Epithelial cell of proximal tubule (primary cell): Measurements from ENCODE around the gene AFG1L. TPM values are rescaled to one million over a fixed set of nuclear protein-coding genes. Genes with fewer than 3 reads are reported as not detected.
A peak's percentile ranks its signal among the peaks of the same experiment; 100 is the strongest.

ENCODE experiments used
- DNase-seq: peaks from one replicate; pipeline ENCODE4 v3.0.0-alpha.2; 2011; ENCODE audit warnings: low read depth
- H3K4me3 ChIP-seq: 2 replicates; pipeline ENCODE4 v1.5.1; 2011; ENCODE audit warnings: low read depth, mild to moderate bottlenecking, low read length
- total RNA-seq: library from RNA; depleted of rRNA; stranded (reverse); fragments of >200 nt; gene quantifications from 2 replicates; pipeline ENCODE4 v1.2.3, GENCODE V29; 2015
- TF ChIP-seq, protein P1 (sequence below): conservative IDR thresholded peaks from 2 replicates; pipeline ENCODE4 v1.5.1; 2012; ENCODE audit warnings: low read depth, mild to moderate bottlenecking, low read length

Gene AFG1L
- total RNA-seq, 1 donor from 2014 or later: 1.8 TPM

- no peak overlapping the region for H3K4me3 ChIP-seq
- TF ChIP-seq, protein P1, sequence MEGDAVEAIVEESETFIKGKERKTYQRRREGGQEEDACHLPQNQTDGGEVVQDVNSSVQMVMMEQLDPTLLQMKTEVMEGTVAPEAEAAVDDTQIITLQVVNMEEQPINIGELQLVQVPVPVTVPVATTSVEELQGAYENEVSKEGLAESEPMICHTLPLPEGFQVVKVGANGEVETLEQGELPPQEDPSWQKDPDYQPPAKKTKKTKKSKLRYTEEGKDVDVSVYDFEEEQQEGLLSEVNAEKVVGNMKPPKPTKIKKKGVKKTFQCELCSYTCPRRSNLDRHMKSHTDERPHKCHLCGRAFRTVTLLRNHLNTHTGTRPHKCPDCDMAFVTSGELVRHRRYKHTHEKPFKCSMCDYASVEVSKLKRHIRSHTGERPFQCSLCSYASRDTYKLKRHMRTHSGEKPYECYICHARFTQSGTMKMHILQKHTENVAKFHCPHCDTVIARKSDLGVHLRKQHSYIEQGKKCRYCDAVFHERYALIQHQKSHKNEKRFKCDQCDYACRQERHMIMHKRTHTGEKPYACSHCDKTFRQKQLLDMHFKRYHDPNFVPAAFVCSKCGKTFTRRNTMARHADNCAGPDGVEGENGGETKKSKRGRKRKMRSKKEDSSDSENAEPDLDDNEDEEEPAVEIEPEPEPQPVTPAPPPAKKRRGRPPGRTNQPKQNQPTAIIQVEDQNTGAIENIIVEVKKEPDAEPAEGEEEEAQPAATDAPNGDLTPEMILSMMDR: no peak
- no peak for DNase-seq
Observed at GRCh38 chr6:108510461-108511319, 215.8 kb downstream of the AFG1L start.

DNA sequence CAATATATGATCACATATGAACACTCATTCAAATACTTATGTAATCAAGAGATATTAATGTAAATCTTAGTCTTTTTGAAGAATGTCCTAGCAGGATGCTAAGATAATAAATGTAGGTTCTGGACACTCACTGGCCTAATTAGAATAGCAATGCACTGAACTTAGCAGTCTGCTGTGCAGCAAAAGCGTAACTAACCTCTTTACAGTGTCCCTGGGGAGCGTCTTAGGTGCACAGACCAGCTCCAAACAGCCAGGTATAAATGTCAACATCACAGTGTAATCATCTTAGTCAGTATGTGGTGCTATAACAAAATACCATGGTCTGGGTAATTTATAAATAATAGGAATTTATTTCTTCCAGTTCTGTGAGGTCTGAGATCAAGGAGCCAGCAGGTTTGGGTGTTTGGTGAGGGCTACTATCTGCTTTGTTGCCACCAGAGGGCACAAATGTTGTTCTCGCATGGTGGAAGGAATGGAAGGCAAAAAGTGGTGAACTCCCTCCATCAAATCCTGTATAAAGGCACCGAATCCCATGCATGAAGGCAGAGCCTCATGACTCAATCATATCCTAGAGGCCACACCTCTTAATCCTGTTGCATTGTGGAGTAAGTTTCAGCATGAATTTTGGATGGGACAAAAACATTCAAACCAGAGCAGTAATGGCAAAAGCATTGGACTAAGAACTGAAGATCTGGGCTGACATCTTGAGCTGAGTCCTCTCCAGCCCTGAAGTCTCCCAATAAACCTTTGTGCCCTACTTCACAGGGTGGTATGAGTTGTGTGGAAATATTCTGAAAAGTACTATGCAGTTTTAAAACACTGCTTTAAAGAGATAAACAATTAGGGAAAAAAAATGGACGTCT is 224.1 kb downstream of the AFG1L start:
- no peak for DNase-seq
- TF ChIP-seq, protein P1: peak; percentile 66
- no peak overlapping the region for H3K4me3 ChIP-seq

DNA sequence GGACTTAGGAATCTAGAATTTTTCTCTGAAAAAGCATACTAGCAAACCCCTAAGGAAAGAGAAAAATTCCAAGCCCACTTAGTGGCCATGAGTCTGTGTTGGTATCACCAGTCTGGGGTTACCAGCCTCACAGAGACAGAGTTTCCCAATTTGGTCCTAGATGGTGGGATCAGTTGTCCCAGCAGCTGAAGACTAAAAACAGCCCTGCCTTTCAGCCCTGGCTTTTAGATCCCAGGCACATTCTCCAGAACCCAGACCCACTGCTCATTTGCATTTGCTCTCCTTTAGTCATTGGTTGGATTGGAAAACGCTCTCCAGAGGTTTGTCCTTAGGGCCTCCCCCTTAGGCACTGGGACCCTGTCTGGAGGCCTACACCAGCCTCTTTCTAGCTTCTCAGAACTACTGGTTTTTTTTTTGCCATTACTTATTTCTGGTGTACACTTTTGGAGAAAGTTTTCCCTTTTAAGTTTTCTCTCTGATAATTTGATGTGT is 226.8 kb downstream of the AFG1L start:
- no peak overlapping the region for H3K4me3 ChIP-seq
- DNase-seq: no peak
- TF ChIP-seq, protein P1: no peak

DNA sequence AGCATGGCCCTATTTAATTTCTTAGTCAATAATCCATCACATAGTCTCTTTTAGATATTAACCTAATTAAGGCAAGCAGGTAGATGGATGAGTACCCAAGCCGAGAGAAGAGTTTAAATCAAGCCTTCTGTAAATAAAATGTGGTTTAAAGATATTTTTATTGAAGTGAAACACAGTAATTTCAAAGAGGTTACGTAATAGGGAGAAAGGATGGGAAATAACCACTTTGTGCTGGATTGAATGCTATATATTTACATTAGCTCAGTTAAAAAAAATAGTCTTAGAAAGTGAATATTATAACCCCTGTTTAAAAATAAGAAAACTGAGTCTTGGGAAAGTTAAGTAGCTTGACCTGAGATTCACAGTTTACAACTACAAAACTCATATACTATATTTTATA is 228.8 kb downstream of the AFG1L start:
- no peak for DNase-seq
- no peak overlapping the region for H3K4me3 ChIP-seq
- TF ChIP-seq, protein P1: no peak

- no peak overlapping the region for H3K4me3 ChIP-seq
- DNase-seq: no peak
- TF ChIP-seq, protein P1: no peak
Observed at GRCh38 chr6:108524528-108525248, 229.8 kb downstream of the AFG1L start.

GRCh38 chr6:108526739-108527174 is 231.9 kb downstream of the AFG1L start:
- no peak overlapping the region for H3K4me3 ChIP-seq
- TF ChIP-seq, protein P1: peak; percentile 82
- DNase-seq: no peak
